Neural cell (in vitro differentiated cells): ENCODE results near the gene LPAR3. TPM values are rescaled to one million over a fixed set of nuclear protein-coding genes. Genes with fewer than 3 reads are reported as not detected.

Experiments used
- H2AFZ ChIP-seq: fragments of 200-600, 300-800 bp; sonication (generic), shearing (Covaris generic); 2 replicates; pipeline ENCODE4 v1.6.0; 2014; ENCODE audit warnings: low read depth, mild to moderate bottlenecking, antibody characterized with exemption, low read length, moderate library complexity
- H3F3A ChIP-seq: fragments of 200-600 bp; shearing (Covaris generic); 2 replicates; pipeline ENCODE4 v1.6.1; 2016; ENCODE audit warnings: mild to moderate bottlenecking, moderate library complexity, mixed read lengths, antibody characterized with exemption, low read length; ENCODE audit not compliant: insufficient read depth, poor library complexity, severe bottlenecking
- H3K27ac ChIP-seq: fragments of 200-600, 300-800 bp; sonication (generic), shearing (Covaris generic); 2 replicates; pipeline ENCODE4 v1.5.1; 2014; ENCODE audit warnings: mild to moderate bottlenecking, low read length, moderate library complexity
- H3K27me3 ChIP-seq: fragments of 300-800, 200-600 bp; sonication (generic), shearing (Covaris generic); 2 replicates; pipeline ENCODE4 v1.6.0; 2014; ENCODE audit warnings: mild to moderate bottlenecking, low read depth, low read length, moderate library complexity; ENCODE audit not compliant: insufficient read depth
- H3K36me3 ChIP-seq: fragments of 300-800, 200-600 bp; sonication (generic), shearing (Covaris generic); 2 replicates; pipeline ENCODE4 v1.5.1; 2014; ENCODE audit warnings: mild to moderate bottlenecking, antibody characterized with exemption, low read length, moderate library complexity; ENCODE audit not compliant: insufficient read depth
- H3K4me2 ChIP-seq: fragments of 300-800, 200-600 bp; sonication (generic), shearing (Covaris generic); 2 replicates; pipeline ENCODE4 v1.6.0; 2014; ENCODE audit warnings: mild to moderate bottlenecking, low read length
- H3K4me3 ChIP-seq: fragments of 300-800, 200-600 bp; sonication (generic), shearing (Covaris generic); 2 replicates; pipeline ENCODE4 v1.5.1; 2014; ENCODE audit warnings: mild to moderate bottlenecking, low read length, moderate library complexity
- H3K79me2 ChIP-seq: fragments of 200-600 bp; shearing (Covaris generic); replicated peaks from 2 replicates; pipeline ENCODE4 v1.6.0; 2014; ENCODE audit warnings: mild to moderate bottlenecking, low read length, moderate library complexity; ENCODE audit not compliant: insufficient read depth
- H3K9ac ChIP-seq: fragments of 300-800, 200-600 bp; sonication (generic), shearing (Covaris generic); 2 replicates; pipeline ENCODE4 v1.6.1; 2016; ENCODE audit warnings: mild to moderate bottlenecking, low read length, mixed read lengths
- H3K9me2 ChIP-seq: fragments of 200-600 bp; shearing (Covaris generic); 2 replicates; pipeline ENCODE4 v1.6.1; 2016; ENCODE audit warnings: mild to moderate bottlenecking, low read length, mixed read lengths; ENCODE audit not compliant: insufficient read depth
- H3K9me3 ChIP-seq: fragments of 200-600, 300-800 bp; sonication (generic), shearing (Covaris generic); 2 replicates; pipeline ENCODE4 v1.6.1; 2016; ENCODE audit warnings: mild to moderate bottlenecking, mixed run types, low read length, moderate library complexity, mixed read lengths
- H4K20me1 ChIP-seq: fragments of 200-600 bp; shearing (Covaris generic); 2 replicates; pipeline ENCODE4 v1.6.1; 2016; ENCODE audit warnings: mild to moderate bottlenecking, mixed run types; ENCODE audit not compliant: insufficient read depth
- CTCF ChIP-seq: fragments of 450-650 bp; IDR thresholded peaks from 2 replicates; pipeline ENCODE4 v1.5.1; 2014; ENCODE audit warnings: antibody characterized with exemption, mild to moderate bottlenecking, moderate library complexity; ENCODE audit not compliant: poor library complexity, severe bottlenecking
- EP300 ChIP-seq: fragments of 450-650 bp; conservative IDR thresholded peaks from 2 replicates; pipeline ENCODE4 v1.6.1; 2014; ENCODE audit warnings: antibody characterized with exemption, mild to moderate bottlenecking, moderate library complexity; ENCODE audit not compliant: poor library complexity, severe bottlenecking
- EZH2 ChIP-seq: fragments of 200-600, 300-800 bp; shearing (Covaris generic), sonication (generic); IDR thresholded peaks from 2 replicates; pipeline ENCODE4 v1.6.1; 2014; ENCODE audit warnings: antibody characterized with exemption, low read length, borderline replicate concordance, mild to moderate bottlenecking; ENCODE audit not compliant: insufficient read depth, poor library complexity, severe bottlenecking
- MXI1 ChIP-seq: fragments of 450-650 bp; conservative IDR thresholded peaks from 2 replicates; pipeline ENCODE4 v1.6.1; 2014; ENCODE audit warnings: antibody characterized with exemption, mild to moderate bottlenecking; ENCODE audit not compliant: poor library complexity, severe bottlenecking
- POLR2AphosphoS5 ChIP-seq: IDR thresholded peaks from 2 replicates; pipeline ENCODE4 v1.6.1; 2012
- RAD21 ChIP-seq: fragments of 450-650 bp; conservative IDR thresholded peaks from 2 replicates; pipeline ENCODE4 v1.6.1; 2014; ENCODE audit warnings: antibody characterized with exemption, mild to moderate bottlenecking, moderate library complexity
- REST ChIP-seq: IDR thresholded peaks from 2 replicates; pipeline ENCODE4 v1.6.1; 2012; ENCODE audit warnings: borderline replicate concordance
- SMC3 ChIP-seq: fragments of 450-650 bp; conservative IDR thresholded peaks from 2 replicates; pipeline ENCODE4 v1.6.1; 2014; ENCODE audit warnings: antibody characterized with exemption, mild to moderate bottlenecking, moderate library complexity; ENCODE audit not compliant: poor library complexity
- TAF1 ChIP-seq: IDR thresholded peaks from 2 replicates; pipeline ENCODE4 v1.6.1; 2012; ENCODE audit warnings: low read depth
- polyA plus RNA-seq: library from polyadenylated mRNA; depleted of rRNA; stranded (reverse); fragments of >200 nt; gene quantifications from 2 replicates; pipeline ENCODE4 v1.2.3, GENCODE V29; 2014

The LPAR3 gene
- polyA plus RNA-seq, 1 donor from 2014 or later, result not detected

GRCh38 chr1:84769636-84770035, 123.4 kb downstream of the LPAR3 start:
- no peak for TF ChIP-seq REST
- no peak for TF ChIP-seq TAF1
- TF ChIP-seq RAD21, result no peak
- TF ChIP-seq SMC3, result no peak
- no peak for TF ChIP-seq CTCF
- TF ChIP-seq EZH2, result no peak
- TF ChIP-seq EP300, result no peak
- TF ChIP-seq MXI1, result no peak
- TF ChIP-seq POLR2AphosphoS5, result no peak

GRCh38 chr1:84768634-84769033, 124.4 kb downstream of the LPAR3 start:
- TF ChIP-seq TAF1, result no peak
- no peak for TF ChIP-seq SMC3
- no peak for TF ChIP-seq REST
- TF ChIP-seq EZH2, result no peak
- no peak for TF ChIP-seq POLR2AphosphoS5
- TF ChIP-seq RAD21, result no peak
- no peaks in the 10 kb centered on the region for H3K36me3 ChIP-seq
- no peaks in the 10 kb centered on the region for H3K9me2 ChIP-seq
- H3K4me3 ChIP-seq, result no peak overlapping the region
- H3K4me2 ChIP-seq, result no peak overlapping the region
- H4K20me1 ChIP-seq, result no peaks in the 10 kb centered on the region
- no peaks in the 10 kb centered on the region for H3K9me3 ChIP-seq
- H3K9ac ChIP-seq, result no peak overlapping the region
- no peak overlapping the region for H2AFZ ChIP-seq
- H3F3A ChIP-seq, result no peaks in the 10 kb centered on the region
- no peak overlapping the region for H3K27ac ChIP-seq
- H3K79me2 ChIP-seq, result no peaks in the 10 kb centered on the region
- H3K27me3 ChIP-seq, result no peaks in the 10 kb centered on the region

More at GRCh38 chr1:84769636-84770035, 123.4 kb downstream of the LPAR3 start:
- Histone ChIP-seq H3K27me3 (no peaks in the 10 kb centered on the region), H4K20me1 (no peaks in the 10 kb centered on the region), H3K9me3 (no peaks in the 10 kb centered on the region), H3K79me2 (no peaks in the 10 kb centered on the region), H3F3A (no peaks in the 10 kb centered on the region), H3K4me3 (no peak overlapping the region), H3K4me2 (no peak overlapping the region), H3K36me3 (no peaks in the 10 kb centered on the region), H3K27ac (no peak overlapping the region), H3K9ac (no peak overlapping the region), H3K9me2 (no peaks in the 10 kb centered on the region), H2AFZ (no peak overlapping the region)
